HFFc6 (cell line): ENCODE results near the gene SHISA6. TPM values are rescaled to one million over a fixed set of nuclear protein-coding genes. Genes with fewer than 3 reads are reported as not detected.

Experiments
- DNase-seq: peaks from one replicate; pipeline ENCODE4 v3.0.0-alpha.2; 2018
- H3K27ac Mint-ChIP-seq: 2 replicates; pipeline ENCODE4 v1.8.0; 2020; ENCODE audit warnings: mild to moderate bottlenecking, mixed read lengths
- H3K27me3 Mint-ChIP-seq: 2 replicates; pipeline ENCODE4 v1.8.0; 2021; ENCODE audit warnings: mild to moderate bottlenecking, moderate library complexity, mixed read lengths; ENCODE audit not compliant: insufficient read depth
- H3K36me3 Mint-ChIP-seq: 2 replicates; pipeline ENCODE4 v1.8.0; 2021; ENCODE audit warnings: low read depth, mixed read lengths
- H3K4me1 Mint-ChIP-seq: 2 replicates; pipeline ENCODE4 v1.8.0; 2020; ENCODE audit warnings: low read depth, mixed read lengths
- H3K4me3 Mint-ChIP-seq: 2 replicates; pipeline ENCODE4 v1.8.0; 2020; ENCODE audit warnings: mild to moderate bottlenecking, moderate library complexity, mixed read lengths
- H3K9me3 Mint-ChIP-seq: 2 replicates; pipeline ENCODE4 v1.8.0; 2020; ENCODE audit warnings: mild to moderate bottlenecking, mixed read lengths
- CTCF ChIP-seq: fragments of 200-600 bp; sonication (generic); IDR thresholded peaks from 2 replicates; pipeline ENCODE4 v1.5.0; 2021; ENCODE audit warnings: antibody characterized with exemption, mild to moderate bottlenecking
- total RNA-seq, 6 experiments: library from RNA; stranded (reverse); fragmentation: NEBNext Ultra II Directional; extraction: Animal tissue kit (Norgen Biotek cat#: 25700); gene quantifications; 2 replicates in 1 of 6; 3 replicates in 5 of 6; pipeline ENCODE4 v1.2.3, GENCODE V29; 2021

SHISA6 gene
- total RNA-seq, 6 experiments from 2014 or later = not detected

GRCh38 chr17:11430751-11431150 lies 189.7 kb downstream of the SHISA6 start:
- no peaks in the 10 kb centered on the region for H3K36me3 Mint-ChIP-seq

GRCh38 chr17:11438673-11439072 lies 197.7 kb downstream of the SHISA6 start:
- no peaks in the 10 kb centered on the region for H3K4me1 Mint-ChIP-seq
- H3K4me3 Mint-ChIP-seq = no peak overlapping the region
- no peak for DNase-seq
- TF ChIP-seq CTCF = no peak
- peaks cover 83% of the 10 kb centered on the region for H3K9me3 Mint-ChIP-seq
- no peaks in the 10 kb centered on the region for H3K36me3 Mint-ChIP-seq
- H3K27me3 Mint-ChIP-seq = no peaks in the 10 kb centered on the region; the same call in 1 of the 2 replicates
- H3K27ac Mint-ChIP-seq = no peak overlapping the region

More at GRCh38 chr17:11430751-11431150, 189.7 kb downstream of the SHISA6 start:
- DNase-seq = no peak
- H3K27ac Mint-ChIP-seq = no peak overlapping the region
- TF ChIP-seq CTCF = no peak
- H3K4me3 Mint-ChIP-seq = no peak overlapping the region
- peaks cover 67% of the 10 kb centered on the region for H3K9me3 Mint-ChIP-seq
- H3K4me1 Mint-ChIP-seq = no peaks in the 10 kb centered on the region
- no peaks in the 10 kb centered on the region; the same call in 1 of the 2 replicates for H3K27me3 Mint-ChIP-seq

GRCh38 chr17:11441004-11441403 lies 200.0 kb downstream of the SHISA6 start:
- no peaks in the 10 kb centered on the region for H3K36me3 Mint-ChIP-seq
- no peak for DNase-seq
- H3K4me3 Mint-ChIP-seq = no peak overlapping the region
- no peaks in the 10 kb centered on the region; the same call in 1 of the 2 replicates for H3K27me3 Mint-ChIP-seq
- H3K4me1 Mint-ChIP-seq = no peaks in the 10 kb centered on the region
- TF ChIP-seq CTCF = no peak
- H3K27ac Mint-ChIP-seq = no peak overlapping the region
- peaks cover 76% of the 10 kb centered on the region for H3K9me3 Mint-ChIP-seq

DNA sequence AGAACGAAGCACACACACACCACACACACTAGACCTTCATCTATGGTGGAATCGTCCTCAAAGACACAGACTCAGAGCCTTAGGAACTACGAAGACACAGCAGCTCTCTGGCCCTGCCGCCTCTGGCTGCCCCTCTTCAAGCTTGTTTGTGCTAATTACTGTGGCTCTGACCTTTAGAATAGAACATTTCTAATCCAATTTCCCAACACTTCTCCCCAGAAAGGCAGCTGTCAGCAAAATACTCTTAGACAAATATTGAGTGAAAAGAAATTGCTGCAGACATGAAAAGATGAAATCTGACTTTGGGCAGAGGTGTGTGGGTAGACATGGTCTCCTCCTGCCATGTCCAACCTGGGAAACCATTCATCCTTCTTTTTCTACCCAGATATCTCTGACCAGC lies 205.3 kb downstream of the SHISA6 start:
- H3K4me1 Mint-ChIP-seq = no peaks in the 10 kb centered on the region
- DNase-seq = no peak
- H3K9me3 Mint-ChIP-seq = peaks cover 70% of the 10 kb centered on the region
- no peak overlapping the region for H3K27ac Mint-ChIP-seq
- no peak overlapping the region for H3K4me3 Mint-ChIP-seq
- peaks cover 1% of the 10 kb centered on the region; the same call in 1 of the 2 replicates for H3K27me3 Mint-ChIP-seq
- peaks cover 5% of the 10 kb centered on the region for H3K36me3 Mint-ChIP-seq
- TF ChIP-seq CTCF = no peak

DNA sequence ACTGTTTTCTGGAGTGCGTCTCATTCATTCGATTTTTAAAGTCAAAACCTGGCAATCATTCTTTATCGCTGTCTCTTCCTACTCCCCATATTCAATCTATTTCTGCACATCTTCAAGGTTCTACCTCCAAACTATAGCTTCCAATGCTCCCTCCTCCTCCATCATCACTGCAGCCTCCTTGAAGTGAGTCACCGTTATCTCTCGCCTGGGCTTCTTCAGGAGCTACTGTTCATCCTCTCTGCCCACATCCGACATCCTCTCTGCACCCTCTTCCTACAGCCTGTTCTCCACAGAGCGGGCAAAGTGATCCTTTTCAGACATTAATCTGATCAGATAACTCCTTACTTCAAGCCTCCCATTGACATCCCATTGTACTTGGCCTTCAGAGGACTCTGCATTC lies 213.1 kb downstream of the SHISA6 start:
- Mint-ChIP-seq H3K27me3 (peaks cover 3% of the 10 kb centered on the region), H3K27ac (no peak overlapping the region), H3K36me3 (peaks cover under 1% of the 10 kb centered on the region; the same call in 1 of the 2 replicates), H3K4me1 (no peaks in the 10 kb centered on the region), H3K9me3 (peaks cover 66% of the 10 kb centered on the region), H3K4me3 (no peak overlapping the region)
- TF ChIP-seq CTCF = no peak
- no peak for DNase-seq

DNA sequence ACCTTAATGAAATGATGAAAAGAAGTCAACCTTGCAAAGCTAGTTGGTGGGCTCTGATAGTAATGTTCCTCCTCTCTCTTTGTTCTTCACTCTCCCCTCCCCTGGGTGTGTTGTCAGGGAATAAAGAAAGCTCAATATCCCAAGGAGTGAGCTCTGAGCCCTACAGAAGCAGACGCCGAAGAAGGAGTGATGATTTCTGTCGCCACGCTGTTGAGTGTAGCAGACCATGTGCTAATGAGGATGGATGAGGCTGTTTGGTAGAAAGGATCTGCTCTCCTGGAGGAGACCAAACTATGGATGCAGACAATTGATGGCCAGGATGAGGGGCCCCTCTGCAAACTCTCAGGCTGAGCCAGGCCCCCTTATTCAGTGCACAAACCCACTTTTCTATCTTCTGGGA lies 217.3 kb downstream of the SHISA6 start:
- Mint-ChIP-seq H3K36me3 (peaks cover 4% of the 10 kb centered on the region; the same call in 1 of the 2 replicates), H3K9me3 (peaks cover 62% of the 10 kb centered on the region), H3K27me3 (peaks cover 4% of the 10 kb centered on the region), H3K27ac (no peak overlapping the region), H3K4me1 (no peaks in the 10 kb centered on the region), H3K4me3 (no peak overlapping the region)
- DNase-seq = no peak
- no peak for TF ChIP-seq CTCF
